Keratinocyte (primary cell): ENCODE data around the gene UGT8.

Experiments
- CTCF ChIP-seq, 3 experiments: IDR thresholded peaks in 1 of 3; conservative IDR thresholded peaks in 1 of 3; optimal IDR thresholded peaks in 1 of 3; 2 replicates in 2 of 3; 3 replicates in 1 of 3; pipeline versions ENCODE3 to v1.5.1; 2011; ENCODE audit warnings: low read length in 3 of 3, mild to moderate bottlenecking in 3 of 3, moderate library complexity in 2 of 3, control low read depth in 1 of 3, inconsistent platforms in 1 of 3; ENCODE audit not compliant: insufficient read depth in 2 of 3; ENCODE audit errors: extremely low read depth in 1 of 3
- EZH2 ChIP-seq: IDR thresholded peaks from one replicate; pipeline ENCODE4 v1.6.1; 2012; ENCODE audit warnings: inconsistent platforms, mild to moderate bottlenecking, low read length, moderate library complexity

- TF ChIP-seq CTCF (optimal IDR thresholded peaks at IDR 0.05 in 1 of 3, IDR thresholded peaks at IDR 0.05 in 1 of 3, conservative IDR thresholded peaks at IDR 0.05 in 1 of 3; ENCODE audit: extremely low read depth in 1 of 3, insufficient read depth in 2 of 3, low read length in 3 of 3) (no peak), EZH2 (no peak)
These were observed 3.4 kb upstream of the UGT8 start for GRCh38 chr4:114595207-114595606.
